KOPT-K1 (cell line): ENCODE measurements around the gene PPP1R14C.

Experiments
- H3K27ac ChIP-seq: fragments of 200-600 bp; sonication (generic); 2 replicates; pipeline ENCODE4 v1.5.1; 2016; ENCODE audit warnings: antibody characterized with exemption, mild to moderate bottlenecking, low read depth, low read length; ENCODE audit not compliant: poor library complexity, severe bottlenecking
- H3K36me3 ChIP-seq: fragments of 200-600 bp; sonication (generic); 2 replicates; pipeline ENCODE4 v1.5.1; 2017; ENCODE audit warnings: antibody characterized with exemption, mild to moderate bottlenecking, low read length, moderate library complexity; ENCODE audit not compliant: insufficient read depth
- H3K9me3 ChIP-seq: fragments of 200-600 bp; sonication (generic); 2 replicates; pipeline ENCODE4 v1.5.1; 2017; ENCODE audit warnings: antibody characterized with exemption, low read length, mild to moderate bottlenecking; ENCODE audit not compliant: insufficient read depth, poor library complexity, severe bottlenecking

The PPP1R14C gene

GRCh38 chr6:150279533-150279932, 136.7 kb downstream of the PPP1R14C start:
- H3K27ac ChIP-seq, result no peak overlapping the region
- H3K9me3 ChIP-seq, result no peaks in the 10 kb centered on the region
- H3K36me3 ChIP-seq, result no peaks in the 10 kb centered on the region

- no peaks in the 10 kb centered on the region for H3K36me3 ChIP-seq
- no peak overlapping the region for H3K27ac ChIP-seq
- H3K9me3 ChIP-seq, result no peaks in the 10 kb centered on the region
Observed at GRCh38 chr6:150280703-150281102, 137.9 kb downstream of the PPP1R14C start.

- H3K27ac ChIP-seq, result no peak overlapping the region
- no peaks in the 10 kb centered on the region for H3K9me3 ChIP-seq
- no peaks in the 10 kb centered on the region for H3K36me3 ChIP-seq
Observed at GRCh38 chr6:150281767-150282166, 138.9 kb downstream of the PPP1R14C start.

- H3K36me3 ChIP-seq, result no peaks in the 10 kb centered on the region
- H3K9me3 ChIP-seq, result no peaks in the 10 kb centered on the region
- no peak overlapping the region for H3K27ac ChIP-seq
Observed at GRCh38 chr6:150282806-150283205, 140.0 kb downstream of the PPP1R14C start.

GRCh38 chr6:150286460-150286859, 143.6 kb downstream of the PPP1R14C start:
- Histone ChIP-seq H3K36me3 (no peaks in the 10 kb centered on the region), H3K9me3 (no peaks in the 10 kb centered on the region), H3K27ac (no peak overlapping the region)

- Histone ChIP-seq H3K36me3 (no peaks in the 10 kb centered on the region), H3K27ac (no peak overlapping the region), H3K9me3 (peaks cover 3% of the 10 kb centered on the region)
Observed at GRCh38 chr6:150286912-150287311, 144.1 kb downstream of the PPP1R14C start.

- no peak overlapping the region for H3K27ac ChIP-seq
- no peaks in the 10 kb centered on the region for H3K36me3 ChIP-seq
- peaks cover 6% of the 10 kb centered on the region for H3K9me3 ChIP-seq
Observed at GRCh38 chr6:150288456-150288855, 145.6 kb downstream of the PPP1R14C start.

- H3K36me3 ChIP-seq, result no peaks in the 10 kb centered on the region
- H3K9me3 ChIP-seq, result peaks cover 6% of the 10 kb centered on the region
- H3K27ac ChIP-seq, result no peak overlapping the region
Observed at GRCh38 chr6:150289454-150290071, 146.7 kb downstream of the PPP1R14C start.

GRCh38 chr6:150290429-150290828, 147.6 kb downstream of the PPP1R14C start:
- H3K27ac ChIP-seq, result no peak overlapping the region
- no peaks in the 10 kb centered on the region for H3K36me3 ChIP-seq
- H3K9me3 ChIP-seq, result peaks cover 6% of the 10 kb centered on the region

GRCh38 chr6:150291968-150292710, 149.3 kb downstream of the PPP1R14C start:
- Histone ChIP-seq H3K9me3 (peaks cover 20% of the 10 kb centered on the region), H3K36me3 (no peaks in the 10 kb centered on the region)

GRCh38 chr6:150293019-150293418, 150.2 kb downstream of the PPP1R14C start:
- Histone ChIP-seq H3K9me3 (peaks cover 29% of the 10 kb centered on the region), H3K36me3 (no peaks in the 10 kb centered on the region), H3K27ac (no peak overlapping the region)

More at GRCh38 chr6:150291968-150292710, 149.3 kb downstream of the PPP1R14C start:
- H3K27ac ChIP-seq, result no peak overlapping the region

GRCh38 chr6:150293423-150294173, 150.8 kb downstream of the PPP1R14C start:
- Histone ChIP-seq H3K36me3 (no peaks in the 10 kb centered on the region), H3K9me3 (peaks cover 32% of the 10 kb centered on the region), H3K27ac (no peak overlapping the region)

- no peaks in the 10 kb centered on the region for H3K36me3 ChIP-seq
- H3K9me3 ChIP-seq, result peaks cover 29% of the 10 kb centered on the region
- no peak overlapping the region for H3K27ac ChIP-seq
Observed at GRCh38 chr6:150296890-150297289, 154.0 kb downstream of the PPP1R14C start.

GRCh38 chr6:150297327-150298029, 154.6 kb downstream of the PPP1R14C start:
- Histone ChIP-seq H3K27ac (no peak overlapping the region), H3K9me3 (peaks cover 26% of the 10 kb centered on the region), H3K36me3 (no peaks in the 10 kb centered on the region)

GRCh38 chr6:150298030-150298380, 155.2 kb downstream of the PPP1R14C start:
- no peak overlapping the region for H3K27ac ChIP-seq
- H3K36me3 ChIP-seq, result no peaks in the 10 kb centered on the region
- peaks cover 26% of the 10 kb centered on the region for H3K9me3 ChIP-seq
